T-helper 17 cell (primary cell): ENCODE data around the gene ARHGAP29. TPM values are rescaled to one million over a fixed set of nuclear protein-coding genes. Genes with fewer than 3 reads are reported as not detected.

Source experiments
- ATAC-seq: fragments of 150-1000 bp; cut with Tn5 transposase; 2 replicates; pipeline ENCODE4 v1.10.0; 2021; ENCODE audit warnings: mild to moderate bottlenecking, moderate library complexity
- DNase-seq, 3 donors: peaks; one replicate each; pipeline versions ENCODE4 v3.0.0 to v3.0.0-alpha.2; 2020 to 2021
- H3K9me3 ChIP-seq: one replicate; pipeline ENCODE4 v1.7.0; 2013; ENCODE audit warnings: low read length, mild to moderate bottlenecking; ENCODE audit not compliant: control insufficient read depth, poor library complexity, severe bottlenecking
- H3K27ac Mint-ChIP-seq: one replicate; pipeline ENCODE4 v1.8.0; 2022; ENCODE audit warnings: mild to moderate bottlenecking, moderate library complexity, mixed read lengths
- H3K27me3 Mint-ChIP-seq: one replicate; pipeline ENCODE4 v1.8.0; 2022; ENCODE audit warnings: mixed read lengths
- H3K36me3 Mint-ChIP-seq: one replicate; pipeline ENCODE4 v1.8.0; 2022; ENCODE audit warnings: low read depth, mixed read lengths
- H3K4me1 Mint-ChIP-seq: one replicate; pipeline ENCODE4 v1.8.0; 2022; ENCODE audit warnings: mild to moderate bottlenecking, mixed read lengths
- H3K4me3 Mint-ChIP-seq: one replicate; pipeline ENCODE4 v1.8.0; 2022; ENCODE audit warnings: mild to moderate bottlenecking, moderate library complexity, mixed read lengths
- total RNA-seq, 4 donors: library from RNA in 2 of 4; stranded (reverse) in 2 of 4; gene quantifications; one replicate each; pipeline ENCODE4 v1.2.3 and lab custom pipeline; 2022 to 2026

The ARHGAP29 gene
- total RNA-seq, 2 donors from 2014 or later = 0.13 TPM; not detected in 1

- H3K4me1 Mint-ChIP-seq = no peaks in the 10 kb centered on the region
- H3K27ac Mint-ChIP-seq = no peak overlapping the region
- H3K4me3 Mint-ChIP-seq = no peak overlapping the region
- peaks cover 9% of the 10 kb centered on the region for H3K27me3 Mint-ChIP-seq
- ATAC-seq (no peak), DNase-seq (no peak)
- no peaks in the 10 kb centered on the region for H3K9me3 ChIP-seq
- no peaks in the 10 kb centered on the region for H3K36me3 Mint-ChIP-seq
Observed at GRCh38 chr1:94132111-94132510, 105.3 kb downstream of the ARHGAP29 start.

- no peaks in the 10 kb centered on the region for H3K36me3 Mint-ChIP-seq
- H3K4me3 Mint-ChIP-seq = no peak overlapping the region
- no peak overlapping the region for H3K27ac Mint-ChIP-seq
- H3K27me3 Mint-ChIP-seq = peaks cover 14% of the 10 kb centered on the region
- no peaks in the 10 kb centered on the region for H3K4me1 Mint-ChIP-seq
- ATAC-seq (no peak), DNase-seq (no peak)
- H3K9me3 ChIP-seq = no peaks in the 10 kb centered on the region
Observed at GRCh38 chr1:94130851-94131595, 106.4 kb downstream of the ARHGAP29 start.

GRCh38 chr1:94126651-94127050, 110.7 kb downstream of the ARHGAP29 start:
- H3K4me1 Mint-ChIP-seq = no peaks in the 10 kb centered on the region
- no peaks in the 10 kb centered on the region for H3K36me3 Mint-ChIP-seq
- H3K4me3 Mint-ChIP-seq = no peak overlapping the region
- ATAC-seq = no peak
- H3K9me3 ChIP-seq = no peaks in the 10 kb centered on the region
- no peak for DNase-seq
- H3K27ac Mint-ChIP-seq = no peak overlapping the region
- peaks cover 20% of the 10 kb centered on the region for H3K27me3 Mint-ChIP-seq

- Mint-ChIP-seq H3K27ac (no peak overlapping the region), H3K27me3 (peaks cover 20% of the 10 kb centered on the region), H3K36me3 (no peaks in the 10 kb centered on the region), H3K4me1 (no peaks in the 10 kb centered on the region), H3K4me3 (no peak overlapping the region)
- no peak for ATAC-seq
- no peaks in the 10 kb centered on the region for H3K9me3 ChIP-seq
- no peak for DNase-seq
Observed at GRCh38 chr1:94125551-94126514, 111.6 kb downstream of the ARHGAP29 start.

- Mint-ChIP-seq H3K4me3 (no peak overlapping the region), H3K27me3 (peaks cover 24% of the 10 kb centered on the region), H3K4me1 (no peaks in the 10 kb centered on the region), H3K36me3 (no peaks in the 10 kb centered on the region), H3K27ac (no peak overlapping the region)
- ATAC-seq = no peak
- DNase-seq = no peak
- no peaks in the 10 kb centered on the region for H3K9me3 ChIP-seq
Observed at GRCh38 chr1:94124538-94124937, 112.8 kb downstream of the ARHGAP29 start.

- no peak overlapping the region for H3K4me3 Mint-ChIP-seq
- no peaks in the 10 kb centered on the region for H3K9me3 ChIP-seq
- no peak for ATAC-seq
- no peak overlapping the region for H3K27ac Mint-ChIP-seq
- no peaks in the 10 kb centered on the region for H3K4me1 Mint-ChIP-seq
- H3K27me3 Mint-ChIP-seq = peaks cover 34% of the 10 kb centered on the region
- no peaks in the 10 kb centered on the region for H3K36me3 Mint-ChIP-seq
- DNase-seq = no peak
Observed at GRCh38 chr1:94122201-94122970, 115.0 kb downstream of the ARHGAP29 start.

Other genes with a start within 250 kb of the ARHGAP29 start
- gene ABCA4, start 116.4 kb downstream of the ARHGAP29 start, total RNA-seq = not detected
- 10 to 100 TPM; 17.1 to 18.1 TPM for gene ABCD3, start 180.8 kb upstream of the ARHGAP29 start, total RNA-seq